Measurements from ENCODE around the gene COG1. TPM values are rescaled to one million over a fixed set of nuclear protein-coding genes. Genes with fewer than 3 reads are reported as not detected.

The COG1 gene
- total RNA-seq, 1 experiment from 2014 or later, result 18.3 TPM

GRCh38 chr17:73228748-73229236 is 35.9 kb downstream of the COG1 start:
- peak; percentile 84 for DNase-seq (ENCODE audit: low read depth)

- DNase-seq (ENCODE audit: low read depth), result no peak
These were observed 37.2 kb downstream of the COG1 start for GRCh38 chr17:73230088-73230487.

- peak; percentile 26 for DNase-seq (ENCODE audit: low read depth)
These were observed 38.5 kb downstream of the COG1 start for GRCh38 chr17:73231395-73231794.

- DNase-seq (ENCODE audit: low read depth), result peak; percentile 89
These were observed 39.2 kb downstream of the COG1 start for GRCh38 chr17:73231841-73232586.

GRCh38 chr17:73232587-73233373 is 39.9 kb downstream of the COG1 start:
- DNase-seq (ENCODE audit: low read depth), result peak; percentile 39

GRCh38 chr17:73234736-73235135 is 41.9 kb downstream of the COG1 start:
- DNase-seq (ENCODE audit: low read depth), result no peak

- no peak for DNase-seq (ENCODE audit: low read depth)
These were observed 44.9 kb downstream of the COG1 start for GRCh38 chr17:73237714-73238113.

GRCh38 chr17:73240561-73240960 is 47.7 kb downstream of the COG1 start:
- no peak for DNase-seq (ENCODE audit: low read depth)

GRCh38 chr17:73247726-73248125 is 54.9 kb downstream of the COG1 start:
- DNase-seq (ENCODE audit: low read depth), result no peak

- no peak for DNase-seq (ENCODE audit: low read depth)
These were observed 55.7 kb downstream of the COG1 start for GRCh38 chr17:73248532-73248931.

GRCh38 chr17:73249700-73250099 is 56.8 kb downstream of the COG1 start:
- no peak for DNase-seq (ENCODE audit: low read depth)

- DNase-seq (ENCODE audit: low read depth), result no peak
These were observed 58.2 kb downstream of the COG1 start for GRCh38 chr17:73250851-73251640.

GRCh38 chr17:73251871-73252270 is 59.0 kb downstream of the COG1 start:
- DNase-seq (ENCODE audit: low read depth), result no peak

- peak; percentile 48 for DNase-seq (ENCODE audit: low read depth)
These were observed 62.9 kb downstream of the COG1 start for GRCh38 chr17:73255671-73256181.

GRCh38 chr17:73256220-73256619 is 63.4 kb downstream of the COG1 start:
- DNase-seq (ENCODE audit: low read depth), result no peak

GRCh38 chr17:73257516-73257915 is 64.7 kb downstream of the COG1 start:
- DNase-seq (ENCODE audit: low read depth), result no peak

Other genes starting within 250 kb of the COG1 start
- gene SLC39A11, start 100.4 kb upstream of the COG1 start, total RNA-seq (2014; rRNA removed; shearing (Covaris generic)), result 7.6 and 7.9 TPM in 2 replicates
- gene SSTR2, start 28.0 kb upstream of the COG1 start, total RNA-seq (2014; rRNA removed; shearing (Covaris generic)), result under 0.01 TPM in 2 replicates
- not detected in 2 replicates for gene CPSF4L, start 68.8 kb downstream of the COG1 start, total RNA-seq (2014; rRNA removed; shearing (Covaris generic))
- gene CDC42EP4, start 118.9 kb downstream of the COG1 start, total RNA-seq (2014; rRNA removed; shearing (Covaris generic)), result 12.9 and 16.5 TPM in 2 replicates

All from RPMI7951 (cell line).